ENCODE results near the gene PKMYT1.

The PKMYT1 gene

DNA sequence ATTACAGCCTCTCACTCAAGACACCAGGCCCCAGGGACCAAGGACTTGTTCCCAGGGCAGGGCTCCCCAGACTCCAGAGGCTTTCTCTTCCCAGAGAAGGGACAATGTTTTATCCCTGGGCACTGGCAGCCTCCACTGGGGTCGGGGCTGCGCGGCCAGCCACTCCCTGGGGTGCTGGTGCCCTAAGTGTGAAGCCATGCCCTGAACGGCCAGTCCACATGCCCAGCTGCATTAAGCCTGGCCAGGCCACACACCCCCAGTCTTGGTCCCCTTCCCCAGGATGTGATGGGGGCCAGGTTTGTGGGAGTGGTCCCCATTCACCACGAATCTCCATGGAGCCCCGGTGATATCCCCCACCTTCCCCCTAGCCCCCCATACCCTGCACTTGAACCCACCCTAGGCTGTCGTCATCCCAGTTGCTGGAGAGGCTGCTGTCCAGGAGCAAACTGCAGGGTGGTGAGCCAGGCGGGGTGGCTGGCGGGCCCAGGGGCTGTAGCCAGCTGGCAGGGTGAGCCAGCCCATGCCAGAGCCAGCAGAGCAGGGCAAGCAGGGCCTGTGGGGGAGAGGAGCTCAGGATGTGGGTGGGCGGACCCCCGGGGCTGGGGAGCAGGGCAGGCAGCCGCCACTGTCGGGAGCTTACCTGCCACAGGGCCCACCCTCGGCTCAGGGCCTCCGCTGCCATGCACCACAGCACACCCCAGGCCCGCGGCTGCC, 6.5 kb downstream of the PKMYT1 start:
- no peak overlapping the region for H3K4me3 ChIP-seq (ENCODE audit: low read depth, low read length)
- no peak for DNase-seq (ENCODE audit: low read depth)
- TF ChIP-seq, protein P1, sequence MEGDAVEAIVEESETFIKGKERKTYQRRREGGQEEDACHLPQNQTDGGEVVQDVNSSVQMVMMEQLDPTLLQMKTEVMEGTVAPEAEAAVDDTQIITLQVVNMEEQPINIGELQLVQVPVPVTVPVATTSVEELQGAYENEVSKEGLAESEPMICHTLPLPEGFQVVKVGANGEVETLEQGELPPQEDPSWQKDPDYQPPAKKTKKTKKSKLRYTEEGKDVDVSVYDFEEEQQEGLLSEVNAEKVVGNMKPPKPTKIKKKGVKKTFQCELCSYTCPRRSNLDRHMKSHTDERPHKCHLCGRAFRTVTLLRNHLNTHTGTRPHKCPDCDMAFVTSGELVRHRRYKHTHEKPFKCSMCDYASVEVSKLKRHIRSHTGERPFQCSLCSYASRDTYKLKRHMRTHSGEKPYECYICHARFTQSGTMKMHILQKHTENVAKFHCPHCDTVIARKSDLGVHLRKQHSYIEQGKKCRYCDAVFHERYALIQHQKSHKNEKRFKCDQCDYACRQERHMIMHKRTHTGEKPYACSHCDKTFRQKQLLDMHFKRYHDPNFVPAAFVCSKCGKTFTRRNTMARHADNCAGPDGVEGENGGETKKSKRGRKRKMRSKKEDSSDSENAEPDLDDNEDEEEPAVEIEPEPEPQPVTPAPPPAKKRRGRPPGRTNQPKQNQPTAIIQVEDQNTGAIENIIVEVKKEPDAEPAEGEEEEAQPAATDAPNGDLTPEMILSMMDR (conservative IDR thresholded peaks at IDR 0.05; ENCODE audit: low read depth, low read length): no peak

DNA sequence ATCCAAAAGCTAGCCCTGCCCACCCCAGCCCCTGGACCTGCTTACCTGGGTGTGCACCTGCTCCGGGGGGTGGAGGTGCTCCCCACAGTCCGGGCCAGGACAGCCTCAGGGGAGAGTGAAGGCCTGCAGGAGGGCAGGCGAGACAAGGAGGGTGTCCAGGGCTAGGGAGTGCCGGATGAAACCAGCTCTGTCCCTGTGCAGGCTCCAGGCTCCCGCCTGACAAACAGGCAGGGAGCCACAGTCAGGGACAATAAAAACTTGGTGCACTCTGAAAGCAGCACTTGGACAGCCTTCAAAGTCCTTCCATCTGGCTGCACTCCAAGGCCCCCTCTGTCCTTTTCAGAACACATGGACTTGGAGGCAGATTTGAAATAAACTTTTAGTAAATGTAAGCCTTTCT, 7.2 kb downstream of the PKMYT1 start:
- DNase-seq (ENCODE audit: low read depth): no peak
- TF ChIP-seq, protein P1 (conservative IDR thresholded peaks at IDR 0.05; ENCODE audit: low read depth, low read length): no peak
- no peak overlapping the region for H3K4me3 ChIP-seq (ENCODE audit: low read depth, low read length)

DNA sequence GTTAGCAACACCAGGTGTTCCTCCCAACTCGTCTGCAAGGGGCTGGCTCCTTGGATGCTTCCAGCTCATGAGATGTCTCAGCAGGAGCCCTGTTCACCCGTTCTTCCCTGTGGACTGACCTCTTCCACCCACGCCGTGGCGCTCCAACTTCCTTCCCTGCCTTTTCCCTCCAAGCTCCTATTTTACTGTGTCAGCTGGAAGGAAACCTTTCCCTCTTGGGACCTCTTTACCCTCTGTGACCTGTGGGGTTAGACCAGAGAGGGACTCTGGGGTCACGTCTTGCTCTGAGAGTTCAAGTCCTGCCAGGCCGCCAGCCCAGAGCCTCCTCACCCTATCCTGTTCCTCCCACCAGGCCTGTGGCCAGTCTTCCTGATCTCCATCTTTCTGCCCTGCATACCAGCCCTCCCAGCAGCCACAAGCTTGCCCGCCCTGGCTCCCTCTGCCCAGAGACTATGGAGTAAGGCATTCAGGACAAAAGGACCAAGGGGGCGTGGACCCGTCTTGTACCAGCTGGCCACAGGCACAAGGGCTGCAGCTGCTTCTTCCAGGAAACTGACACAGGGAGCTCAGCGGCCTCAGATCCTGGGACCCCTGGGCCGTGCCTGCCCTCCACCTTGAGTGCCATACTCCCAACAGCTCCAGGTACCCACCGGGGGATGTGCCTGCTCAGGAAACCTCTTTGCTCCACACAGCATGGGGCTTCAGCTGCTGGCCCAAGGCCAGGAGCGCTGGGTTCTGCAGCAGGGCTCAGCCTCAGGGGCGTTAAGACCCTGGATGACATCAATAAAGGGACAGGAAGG, 8.1 kb downstream of the PKMYT1 start:
- no peak overlapping the region for H3K4me3 ChIP-seq (ENCODE audit: low read depth, low read length)
- TF ChIP-seq, protein P1 (conservative IDR thresholded peaks at IDR 0.05; ENCODE audit: low read depth, low read length): no peak
- DNase-seq (ENCODE audit: low read depth): no peak

DNA sequence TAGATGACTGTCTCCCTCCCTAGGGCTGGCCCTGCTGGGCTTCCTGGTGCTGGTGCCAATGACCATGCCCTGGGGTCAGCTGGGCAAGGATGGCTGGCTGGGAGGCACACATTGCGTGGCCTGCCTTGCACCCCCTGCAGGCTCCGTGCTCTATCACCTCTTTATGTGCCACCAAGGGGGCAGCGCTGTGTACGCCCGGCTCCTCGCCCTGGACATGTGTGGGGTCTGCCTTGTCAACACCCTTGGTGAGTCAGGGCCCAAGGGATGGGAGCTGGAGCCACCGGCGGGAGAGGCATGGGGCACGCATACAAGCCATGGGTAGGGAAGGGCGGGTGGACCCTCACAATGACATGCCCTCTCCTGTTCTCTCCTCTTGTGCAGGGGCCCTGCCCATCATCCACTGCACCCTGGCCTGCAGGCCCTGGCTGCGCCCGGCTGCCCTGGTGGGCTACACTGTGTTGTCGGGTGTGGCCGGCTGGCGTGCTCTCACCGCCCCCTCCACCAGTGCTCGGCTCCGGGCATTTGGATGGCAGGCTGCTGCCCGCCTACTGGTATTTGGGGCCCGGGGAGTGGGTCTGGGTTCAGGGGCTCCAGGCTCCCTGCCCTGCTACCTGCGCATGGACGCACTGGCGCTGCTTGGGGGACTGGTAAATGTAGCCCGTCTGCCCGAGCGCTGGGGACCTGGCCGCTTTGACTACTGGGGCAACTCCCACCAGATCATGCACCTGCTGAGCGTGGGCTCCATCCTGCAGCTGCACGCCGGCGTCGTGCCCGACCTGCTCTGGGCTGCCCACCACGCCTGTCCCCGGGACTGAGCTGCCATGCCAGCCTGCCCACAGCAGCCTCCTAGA, 8.9 kb downstream of the PKMYT1 start:
- no peak overlapping the region for H3K4me3 ChIP-seq (ENCODE audit: low read depth, low read length)
- DNase-seq (ENCODE audit: low read depth): no peak
- TF ChIP-seq, protein P1 (conservative IDR thresholded peaks at IDR 0.05; ENCODE audit: low read depth, low read length): no peak

DNA sequence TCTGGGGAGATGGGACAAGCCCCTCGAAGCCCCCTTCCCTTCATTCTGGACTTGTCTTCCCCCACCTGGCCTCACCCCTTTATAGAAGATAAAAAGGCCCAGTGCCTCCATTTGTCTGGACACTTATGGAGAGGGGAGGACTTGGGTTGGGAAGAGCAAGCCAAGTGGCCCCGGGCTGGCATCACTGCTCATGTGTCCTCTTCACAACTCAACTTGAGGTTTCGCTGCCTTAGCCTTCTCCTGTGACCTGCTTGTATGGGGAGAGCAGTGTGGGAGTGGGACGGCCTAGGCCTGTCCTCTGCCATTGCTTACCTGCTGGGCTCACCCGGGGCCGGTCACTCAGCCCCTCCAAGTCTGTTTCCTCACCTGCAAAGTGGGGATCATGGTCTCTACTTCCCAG, 9.7 kb downstream of the PKMYT1 start:
- no peak for DNase-seq (ENCODE audit: low read depth)
- TF ChIP-seq, protein P1 (conservative IDR thresholded peaks at IDR 0.05; ENCODE audit: low read depth, low read length): no peak
- no peak overlapping the region for H3K4me3 ChIP-seq (ENCODE audit: low read depth, low read length)

DNA sequence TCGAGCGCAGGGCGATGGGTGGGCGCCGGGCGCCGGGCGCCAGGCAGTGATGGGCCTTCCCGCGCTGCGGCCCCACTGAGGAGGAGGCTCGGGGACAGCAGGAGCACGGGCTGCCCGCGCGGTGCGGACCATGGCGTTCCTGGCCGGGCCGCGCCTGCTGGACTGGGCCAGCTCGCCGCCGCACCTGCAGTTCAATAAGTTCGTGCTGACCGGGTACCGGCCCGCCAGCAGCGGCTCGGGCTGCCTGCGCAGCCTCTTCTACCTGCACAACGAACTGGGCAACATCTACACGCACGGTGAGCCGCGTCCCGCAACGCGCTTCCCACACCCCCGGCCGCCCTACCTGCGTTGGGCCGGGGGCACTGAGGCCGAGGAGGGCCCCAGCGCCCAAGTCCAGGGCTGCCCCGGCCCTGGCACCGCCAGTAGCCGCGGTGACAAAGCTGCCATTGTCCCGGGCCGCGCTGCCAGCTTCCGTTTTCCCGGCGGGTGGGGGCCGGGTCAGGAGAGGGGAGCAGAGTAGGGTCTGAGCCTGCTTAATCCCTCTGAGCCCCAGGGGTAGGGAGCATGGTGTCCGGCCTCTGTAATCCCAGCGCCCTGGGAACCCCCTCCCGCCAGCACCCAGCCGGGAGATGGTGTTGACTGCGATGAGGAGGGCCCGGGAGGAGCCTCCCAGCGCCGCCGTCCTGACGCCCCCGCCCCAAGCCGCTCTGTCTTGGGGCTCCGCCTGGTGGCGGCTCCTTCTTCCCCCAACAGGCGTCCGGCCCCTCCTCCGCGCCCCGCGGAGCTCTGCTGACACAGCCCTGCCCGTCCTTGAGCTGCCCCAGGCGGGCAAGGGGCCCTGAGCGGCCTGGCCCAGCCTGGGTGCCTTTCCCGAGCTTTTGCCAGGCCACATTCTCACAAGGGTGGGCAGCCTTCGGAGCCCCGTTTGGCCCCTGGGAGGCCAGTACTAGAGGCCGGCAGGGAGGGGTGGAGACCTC, 10.4 kb downstream of the PKMYT1 start:
- DNase-seq (ENCODE audit: low read depth): peak; percentile 21
- TF ChIP-seq, protein P1 (conservative IDR thresholded peaks at IDR 0.05; ENCODE audit: low read depth, low read length): peak; percentile 49
- peak overlapping the region; percentile 58 for H3K4me3 ChIP-seq (ENCODE audit: low read depth, low read length)
